ENCODE measurements around the gene TSPAN15. TPM values are rescaled to one million over a fixed set of nuclear protein-coding genes. Genes with fewer than 3 reads are reported as not detected.
"Not testable (repeated sequence)": the region's sequence is repeated elsewhere in the genome, so short reads cannot be mapped to it uniquely, and the experiment has no call there.

Gene TSPAN15
- total RNA-seq, 2 donors from 2014 or later: 20.3 to 28.7 TPM

- H3K27me3 Mint-ChIP-seq: peaks cover 17% of the 10 kb centered on the region
- H3K27ac Mint-ChIP-seq: no peak overlapping the region
- DNase-seq: no peak
- H3K4me1 Mint-ChIP-seq: peaks cover 6% of the 10 kb centered on the region
- H3K36me3 Mint-ChIP-seq (ENCODE audit: low read depth): peaks cover 9% of the 10 kb centered on the region
- no peaks in the 10 kb centered on the region for H3K9me3 ChIP-seq (ENCODE audit: control insufficient read depth, low read length, poor library complexity, severe bottlenecking)
- no peak overlapping the region for H3K4me3 Mint-ChIP-seq
- no peak for ATAC-seq
Measured at GRCh38 chr10:69517271-69517848, 66.1 kb downstream of the TSPAN15 start.

GRCh38 chr10:69527961-69528360 is 76.7 kb downstream of the TSPAN15 start:
- no peaks in the 10 kb centered on the region for H3K9me3 ChIP-seq (ENCODE audit: control insufficient read depth, low read length, poor library complexity, severe bottlenecking)
- ATAC-seq: no peak
- DNase-seq: no peak
- no peaks in the 10 kb centered on the region for H3K27me3 Mint-ChIP-seq
- H3K27ac Mint-ChIP-seq: no peak overlapping the region
- no peaks in the 10 kb centered on the region for H3K4me1 Mint-ChIP-seq
- H3K4me3 Mint-ChIP-seq: no peak overlapping the region
- H3K36me3 Mint-ChIP-seq (ENCODE audit: low read depth): peaks cover 2% of the 10 kb centered on the region

GRCh38 chr10:69533658-69534057 is 82.4 kb downstream of the TSPAN15 start:
- no peaks in the 10 kb centered on the region for H3K27me3 Mint-ChIP-seq
- H3K4me1 Mint-ChIP-seq: no peaks in the 10 kb centered on the region
- DNase-seq (no peak), ATAC-seq (no peak)
- H3K27ac Mint-ChIP-seq: no peak overlapping the region
- peaks cover 2% of the 10 kb centered on the region for H3K36me3 Mint-ChIP-seq (ENCODE audit: low read depth)
- no peaks in the 10 kb centered on the region for H3K9me3 ChIP-seq (ENCODE audit: control insufficient read depth, low read length, poor library complexity, severe bottlenecking)
- H3K4me3 Mint-ChIP-seq: no peak overlapping the region

- not testable (repeated sequence) for H3K9me3 ChIP-seq (ENCODE audit: control insufficient read depth, low read length, poor library complexity, severe bottlenecking); H3K36me3 Mint-ChIP-seq (ENCODE audit: low read depth); H3K4me3 Mint-ChIP-seq; H3K27ac Mint-ChIP-seq; ATAC-seq; H3K4me1 Mint-ChIP-seq; DNase-seq; H3K27me3 Mint-ChIP-seq
Measured at GRCh38 chr10:69536521-69536920, 85.3 kb downstream of the TSPAN15 start.

GRCh38 chr10:69537449-69537848 is 86.2 kb downstream of the TSPAN15 start:
- H3K4me3 Mint-ChIP-seq: no peak overlapping the region
- no peaks in the 10 kb centered on the region for H3K27me3 Mint-ChIP-seq
- no peak overlapping the region for H3K27ac Mint-ChIP-seq
- no peaks in the 10 kb centered on the region for H3K9me3 ChIP-seq (ENCODE audit: control insufficient read depth, low read length, poor library complexity, severe bottlenecking)
- H3K36me3 Mint-ChIP-seq (ENCODE audit: low read depth): peaks cover 4% of the 10 kb centered on the region
- DNase-seq: no peak
- no peak for ATAC-seq
- no peaks in the 10 kb centered on the region for H3K4me1 Mint-ChIP-seq

GRCh38 chr10:69538461-69538860 is 87.2 kb downstream of the TSPAN15 start:
- H3K4me3 Mint-ChIP-seq: no peak overlapping the region
- ATAC-seq (no peak), DNase-seq (no peak)
- peaks cover 2% of the 10 kb centered on the region for H3K36me3 Mint-ChIP-seq (ENCODE audit: low read depth)
- H3K27me3 Mint-ChIP-seq: no peaks in the 10 kb centered on the region
- H3K27ac Mint-ChIP-seq: no peak overlapping the region
- no peaks in the 10 kb centered on the region for H3K4me1 Mint-ChIP-seq
- no peaks in the 10 kb centered on the region for H3K9me3 ChIP-seq (ENCODE audit: control insufficient read depth, low read length, poor library complexity, severe bottlenecking)

GRCh38 chr10:69541463-69541862 is 90.2 kb downstream of the TSPAN15 start:
- Mint-ChIP-seq H3K4me1 (no peaks in the 10 kb centered on the region), H3K27me3 (no peaks in the 10 kb centered on the region), H3K4me3 (no peak overlapping the region), H3K36me3 (ENCODE audit: low read depth) (peaks cover 2% of the 10 kb centered on the region), H3K27ac (no peak overlapping the region)
- H3K9me3 ChIP-seq (ENCODE audit: control insufficient read depth, low read length, poor library complexity, severe bottlenecking): no peaks in the 10 kb centered on the region
- DNase-seq (no peak), ATAC-seq (no peak)

- Mint-ChIP-seq H3K36me3 (ENCODE audit: low read depth) (peaks cover 6% of the 10 kb centered on the region), H3K27me3 (peaks cover 29% of the 10 kb centered on the region), H3K4me3 (no peak overlapping the region), H3K27ac (no peak overlapping the region), H3K4me1 (no peaks in the 10 kb centered on the region)
- no peak for ATAC-seq
- H3K9me3 ChIP-seq (ENCODE audit: control insufficient read depth, low read length, poor library complexity, severe bottlenecking): peaks cover 16% of the 10 kb centered on the region
- no peak for DNase-seq
Measured at GRCh38 chr10:69549959-69550358, 98.7 kb downstream of the TSPAN15 start.

- Mint-ChIP-seq H3K36me3 (ENCODE audit: low read depth) (peaks cover 6% of the 10 kb centered on the region), H3K4me3 (no peak overlapping the region), H3K27me3 (peaks cover 45% of the 10 kb centered on the region), H3K27ac (no peak overlapping the region), H3K4me1 (no peaks in the 10 kb centered on the region)
- ATAC-seq: no peak
- DNase-seq: no peak
- H3K9me3 ChIP-seq (ENCODE audit: control insufficient read depth, low read length, poor library complexity, severe bottlenecking): peaks cover 16% of the 10 kb centered on the region
Measured at GRCh38 chr10:69552268-69552667, 101.0 kb downstream of the TSPAN15 start.

GRCh38 chr10:69553328-69553727 is 102.1 kb downstream of the TSPAN15 start:
- H3K9me3 ChIP-seq (ENCODE audit: control insufficient read depth, low read length, poor library complexity, severe bottlenecking): peaks cover 16% of the 10 kb centered on the region
- Mint-ChIP-seq H3K27me3 (peaks cover 45% of the 10 kb centered on the region), H3K4me3 (no peak overlapping the region), H3K36me3 (ENCODE audit: low read depth) (peaks cover 6% of the 10 kb centered on the region), H3K4me1 (peaks cover 4% of the 10 kb centered on the region), H3K27ac (no peak overlapping the region)
- no peak for ATAC-seq
- DNase-seq: no peak

- Mint-ChIP-seq H3K4me1 (peaks cover 9% of the 10 kb centered on the region), H3K4me3 (no peak overlapping the region), H3K27me3 (peaks cover 45% of the 10 kb centered on the region), H3K36me3 (ENCODE audit: low read depth) (peaks cover 5% of the 10 kb centered on the region), H3K27ac (no peak overlapping the region)
- ATAC-seq: no peak
- peaks cover 11% of the 10 kb centered on the region for H3K9me3 ChIP-seq (ENCODE audit: control insufficient read depth, low read length, poor library complexity, severe bottlenecking)
- DNase-seq: no peak
Measured at GRCh38 chr10:69554611-69555010, 103.3 kb downstream of the TSPAN15 start.

Other genes starting within 250 kb of the TSPAN15 start
- 1 to 10 TPM; 1.7 to 8.2 TPM for gene HKDC1, start 231.1 kb upstream of the TSPAN15 start, total RNA-seq
- gene HK1, start 173.0 kb upstream of the TSPAN15 start, total RNA-seq: 100 to 1,000 TPM in 1 of 2 donors, 10 to 100 TPM in 1; 91.0 to 104 TPM
- not detected for gene TACR2, start 34.5 kb upstream of the TSPAN15 start, total RNA-seq
- not detected for gene NEUROG3, start 122.0 kb downstream of the TSPAN15 start, total RNA-seq
- gene FAM241B, start 178.8 kb downstream of the TSPAN15 start, total RNA-seq: 1 to 10 TPM; 8.1 TPM

Measured in T-helper 17 cell (primary cell).